ENCODE measurements around the gene B4GALT3. TPM values are rescaled to one million over a fixed set of nuclear protein-coding genes. Genes with fewer than 3 reads are reported as not detected.

Gene B4GALT3
- total and polyA plus RNA-seq, 9 of the 15 experiments (the other 6 are each of a cell fraction or from before 2014, with no cell fraction given): 31.2 to 103 (median 46.1) TPM

DNA sequence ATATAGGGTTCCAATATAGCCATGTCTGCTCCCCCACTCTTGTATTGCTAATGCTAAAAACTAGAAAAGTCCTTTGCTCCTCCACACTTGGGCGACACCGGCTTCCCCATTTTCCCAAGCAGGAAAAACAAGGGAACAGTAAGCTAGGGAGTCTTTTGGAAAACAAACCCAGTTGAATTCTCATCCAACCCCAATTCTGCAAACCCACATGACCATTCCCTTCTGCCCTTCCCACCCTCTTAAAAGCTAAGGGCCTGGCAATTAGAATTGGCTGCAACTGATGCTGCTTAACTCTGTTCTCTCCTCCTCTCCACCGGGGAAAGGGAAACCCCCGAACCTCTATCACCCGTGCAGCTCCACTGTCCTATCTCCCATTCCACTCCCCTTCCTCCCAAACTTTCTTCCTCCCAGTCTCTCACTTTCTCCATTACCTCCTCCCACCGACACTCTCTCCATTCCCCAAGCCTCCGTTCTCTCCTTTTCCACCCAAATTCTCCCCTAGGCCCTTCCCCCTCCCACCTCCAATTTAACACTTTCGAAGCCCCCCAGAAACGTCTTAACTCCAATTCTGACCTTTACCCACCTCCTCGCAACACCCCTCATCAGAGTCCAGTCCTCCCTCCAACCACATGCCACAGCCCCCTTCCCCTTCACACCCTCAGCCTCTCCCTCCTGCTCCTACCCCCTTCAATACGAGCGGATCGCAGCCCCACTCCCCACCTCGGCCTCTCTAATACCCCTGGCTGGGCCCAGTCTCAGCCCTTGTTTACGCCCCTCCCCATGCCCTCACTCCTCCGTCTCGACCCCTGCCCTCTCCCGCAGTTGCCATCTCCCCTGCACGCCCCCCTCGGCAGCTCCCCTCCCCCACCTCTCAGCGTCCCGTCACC is 45.5 kb downstream of the B4GALT3 start (continued):
- TF ChIP-seq, protein P1, sequence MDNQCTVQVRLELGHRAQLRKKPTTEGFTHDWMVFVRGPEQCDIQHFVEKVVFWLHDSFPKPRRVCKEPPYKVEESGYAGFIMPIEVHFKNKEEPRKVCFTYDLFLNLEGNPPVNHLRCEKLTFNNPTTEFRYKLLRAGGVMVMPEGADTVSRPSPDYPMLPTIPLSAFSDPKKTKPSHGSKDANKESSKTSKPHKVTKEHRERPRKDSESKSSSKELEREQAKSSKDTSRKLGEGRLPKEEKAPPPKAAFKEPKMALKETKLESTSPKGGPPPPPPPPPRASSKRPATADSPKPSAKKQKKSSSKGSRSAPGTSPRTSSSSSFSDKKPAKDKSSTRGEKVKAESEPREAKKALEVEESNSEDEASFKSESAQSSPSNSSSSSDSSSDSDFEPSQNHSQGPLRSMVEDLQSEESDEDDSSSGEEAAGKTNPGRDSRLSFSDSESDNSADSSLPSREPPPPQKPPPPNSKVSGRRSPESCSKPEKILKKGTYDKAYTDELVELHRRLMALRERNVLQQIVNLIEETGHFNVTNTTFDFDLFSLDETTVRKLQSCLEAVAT (IDR thresholded peaks at IDR 0.05): peak; percentile 67 to 89
- peak in 1 of 2 experiments; percentile 9; a peak in 1 of 4 replicates for TF ChIP-seq TRIM24 (IDR thresholded peaks at IDR 0.05)
- TF ChIP-seq CCNT2 (IDR thresholded peaks at IDR 0.05; ENCODE audit: borderline replicate concordance, extremely low read depth, insufficient read length, low read depth, low read length): no peak
- TF ChIP-seq SRSF3 (IDR thresholded peaks at IDR 0.05; ENCODE audit: insufficient read depth, low read length): 0 out of 2 replicates have a peak, but pooled peaks have one; percentile 55
- TF ChIP-seq, protein P2, sequence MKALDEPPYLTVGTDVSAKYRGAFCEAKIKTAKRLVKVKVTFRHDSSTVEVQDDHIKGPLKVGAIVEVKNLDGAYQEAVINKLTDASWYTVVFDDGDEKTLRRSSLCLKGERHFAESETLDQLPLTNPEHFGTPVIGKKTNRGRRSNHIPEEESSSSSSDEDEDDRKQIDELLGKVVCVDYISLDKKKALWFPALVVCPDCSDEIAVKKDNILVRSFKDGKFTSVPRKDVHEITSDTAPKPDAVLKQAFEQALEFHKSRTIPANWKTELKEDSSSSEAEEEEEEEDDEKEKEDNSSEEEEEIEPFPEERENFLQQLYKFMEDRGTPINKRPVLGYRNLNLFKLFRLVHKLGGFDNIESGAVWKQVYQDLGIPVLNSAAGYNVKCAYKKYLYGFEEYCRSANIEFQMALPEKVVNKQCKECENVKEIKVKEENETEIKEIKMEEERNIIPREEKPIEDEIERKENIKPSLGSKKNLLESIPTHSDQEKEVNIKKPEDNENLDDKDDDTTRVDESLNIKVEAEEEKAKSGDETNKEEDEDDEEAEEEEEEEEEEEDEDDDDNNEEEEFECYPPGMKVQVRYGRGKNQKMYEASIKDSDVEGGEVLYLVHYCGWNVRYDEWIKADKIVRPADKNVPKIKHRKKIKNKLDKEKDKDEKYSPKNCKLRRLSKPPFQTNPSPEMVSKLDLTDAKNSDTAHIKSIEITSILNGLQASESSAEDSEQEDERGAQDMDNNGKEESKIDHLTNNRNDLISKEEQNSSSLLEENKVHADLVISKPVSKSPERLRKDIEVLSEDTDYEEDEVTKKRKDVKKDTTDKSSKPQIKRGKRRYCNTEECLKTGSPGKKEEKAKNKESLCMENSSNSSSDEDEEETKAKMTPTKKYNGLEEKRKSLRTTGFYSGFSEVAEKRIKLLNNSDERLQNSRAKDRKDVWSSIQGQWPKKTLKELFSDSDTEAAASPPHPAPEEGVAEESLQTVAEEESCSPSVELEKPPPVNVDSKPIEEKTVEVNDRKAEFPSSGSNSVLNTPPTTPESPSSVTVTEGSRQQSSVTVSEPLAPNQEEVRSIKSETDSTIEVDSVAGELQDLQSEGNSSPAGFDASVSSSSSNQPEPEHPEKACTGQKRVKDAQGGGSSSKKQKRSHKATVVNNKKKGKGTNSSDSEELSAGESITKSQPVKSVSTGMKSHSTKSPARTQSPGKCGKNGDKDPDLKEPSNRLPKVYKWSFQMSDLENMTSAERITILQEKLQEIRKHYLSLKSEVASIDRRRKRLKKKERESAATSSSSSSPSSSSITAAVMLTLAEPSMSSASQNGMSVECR (CRISPR knock-in tag; IDR thresholded peaks at IDR 0.05): peak; percentile 40
- TF ChIP-seq, protein P3, sequence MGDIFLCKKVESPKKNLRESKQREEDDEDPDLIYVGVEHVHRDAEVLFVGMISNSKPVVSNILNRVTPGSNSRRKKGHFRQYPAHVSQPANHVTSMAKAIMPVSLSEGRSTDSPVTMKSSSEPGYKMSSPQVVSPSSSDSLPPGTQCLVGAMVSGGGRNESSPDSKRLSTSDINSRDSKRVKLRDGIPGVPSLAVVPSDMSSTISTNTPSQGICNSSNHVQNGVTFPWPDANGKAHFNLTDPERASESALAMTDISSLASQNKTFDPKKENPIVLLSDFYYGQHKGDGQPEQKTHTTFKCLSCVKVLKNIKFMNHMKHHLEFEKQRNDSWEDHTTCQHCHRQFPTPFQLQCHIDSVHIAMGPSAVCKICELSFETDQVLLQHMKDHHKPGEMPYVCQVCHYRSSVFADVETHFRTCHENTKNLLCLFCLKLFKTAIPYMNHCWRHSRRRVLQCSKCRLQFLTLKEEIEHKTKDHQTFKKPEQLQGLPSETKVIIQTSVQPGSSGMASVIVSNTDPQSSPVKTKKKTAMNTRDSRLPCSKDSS (IDR thresholded peaks at IDR 0.05; ENCODE audit: low read depth, partially characterized antibody): peak; percentile 59
- peak; percentile 90 for TF ChIP-seq ZNF263 (CRISPR knock-in tag; IDR thresholded peaks at IDR 0.05; ENCODE audit: borderline replicate concordance)
- TF ChIP-seq, protein P4, sequence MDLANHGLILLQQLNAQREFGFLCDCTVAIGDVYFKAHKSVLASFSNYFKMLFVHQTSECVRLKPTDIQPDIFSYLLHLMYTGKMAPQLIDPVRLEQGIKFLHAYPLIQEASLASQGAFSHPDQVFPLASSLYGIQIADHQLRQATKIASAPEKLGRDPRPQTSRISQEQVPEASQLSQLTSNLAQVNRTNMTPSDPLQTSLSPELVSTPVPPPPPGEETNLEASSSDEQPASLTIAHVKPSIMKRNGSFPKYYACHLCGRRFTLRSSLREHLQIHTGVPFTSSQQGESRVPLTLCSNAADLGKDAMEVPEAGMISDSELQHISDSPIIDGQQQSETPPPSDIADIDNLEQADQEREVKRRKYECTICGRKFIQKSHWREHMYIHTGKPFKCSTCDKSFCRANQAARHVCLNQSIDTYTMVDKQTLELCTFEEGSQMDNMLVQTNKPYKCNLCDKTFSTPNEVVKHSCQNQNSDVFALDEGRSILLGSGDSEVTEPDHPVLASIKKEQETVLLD (IDR thresholded peaks at IDR 0.05): peak; percentile 69
- no peak for TF ChIP-seq ZNF41 (CRISPR knock-in tag; conservative IDR thresholded peaks at IDR 0.05)
- peak; percentile 79; the same call in 1 of the 2 replicates for TF ChIP-seq ELF4 (CRISPR knock-in tag; IDR thresholded peaks at IDR 0.05)
- TF ChIP-seq SETDB1 (IDR thresholded peaks at IDR 0.05; ENCODE audit: low read length): no peak
- TF ChIP-seq FOXK2 (conservative IDR thresholded peaks at IDR 0.05 in 1 of 2, IDR thresholded peaks at IDR 0.05 in 1 of 2; ENCODE audit: low read depth in 2 of 2): peak in 1 of 2 experiments; percentile 55; a peak in 1 of 4 replicates
- TF ChIP-seq, protein P5, sequence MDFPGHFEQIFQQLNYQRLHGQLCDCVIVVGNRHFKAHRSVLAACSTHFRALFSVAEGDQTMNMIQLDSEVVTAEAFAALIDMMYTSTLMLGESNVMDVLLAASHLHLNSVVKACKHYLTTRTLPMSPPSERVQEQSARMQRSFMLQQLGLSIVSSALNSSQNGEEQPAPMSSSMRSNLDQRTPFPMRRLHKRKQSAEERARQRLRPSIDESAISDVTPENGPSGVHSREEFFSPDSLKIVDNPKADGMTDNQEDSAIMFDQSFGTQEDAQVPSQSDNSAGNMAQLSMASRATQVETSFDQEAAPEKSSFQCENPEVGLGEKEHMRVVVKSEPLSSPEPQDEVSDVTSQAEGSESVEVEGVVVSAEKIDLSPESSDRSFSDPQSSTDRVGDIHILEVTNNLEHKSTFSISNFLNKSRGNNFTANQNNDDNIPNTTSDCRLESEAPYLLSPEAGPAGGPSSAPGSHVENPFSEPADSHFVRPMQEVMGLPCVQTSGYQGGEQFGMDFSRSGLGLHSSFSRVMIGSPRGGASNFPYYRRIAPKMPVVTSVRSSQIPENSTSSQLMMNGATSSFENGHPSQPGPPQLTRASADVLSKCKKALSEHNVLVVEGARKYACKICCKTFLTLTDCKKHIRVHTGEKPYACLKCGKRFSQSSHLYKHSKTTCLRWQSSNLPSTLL (IDR thresholded peaks at IDR 0.05): peak; percentile 61; the same call in 1 of the 2 replicates
- TF ChIP-seq DPF2 (IDR thresholded peaks at IDR 0.05): peak; percentile 70; the same call in 1 of the 2 replicates
- peak; percentile 55; the same call in 1 of the 2 replicates for TF ChIP-seq SMARCA4 (IDR thresholded peaks at IDR 0.05)

Data from K562 (cell line).